Activated gamma-delta T cell (primary cell): ENCODE data around the gene EEF1G.
"Not testable (repeated sequence)": the region's sequence is repeated elsewhere in the genome, so short reads cannot be mapped to it uniquely, and the experiment has no call there.

Experiments
- DNase-seq: peaks from one replicate; lab custom pipeline; 2025; lab: John Stamatoyannopoulos, UW

Gene EEF1G

DNA sequence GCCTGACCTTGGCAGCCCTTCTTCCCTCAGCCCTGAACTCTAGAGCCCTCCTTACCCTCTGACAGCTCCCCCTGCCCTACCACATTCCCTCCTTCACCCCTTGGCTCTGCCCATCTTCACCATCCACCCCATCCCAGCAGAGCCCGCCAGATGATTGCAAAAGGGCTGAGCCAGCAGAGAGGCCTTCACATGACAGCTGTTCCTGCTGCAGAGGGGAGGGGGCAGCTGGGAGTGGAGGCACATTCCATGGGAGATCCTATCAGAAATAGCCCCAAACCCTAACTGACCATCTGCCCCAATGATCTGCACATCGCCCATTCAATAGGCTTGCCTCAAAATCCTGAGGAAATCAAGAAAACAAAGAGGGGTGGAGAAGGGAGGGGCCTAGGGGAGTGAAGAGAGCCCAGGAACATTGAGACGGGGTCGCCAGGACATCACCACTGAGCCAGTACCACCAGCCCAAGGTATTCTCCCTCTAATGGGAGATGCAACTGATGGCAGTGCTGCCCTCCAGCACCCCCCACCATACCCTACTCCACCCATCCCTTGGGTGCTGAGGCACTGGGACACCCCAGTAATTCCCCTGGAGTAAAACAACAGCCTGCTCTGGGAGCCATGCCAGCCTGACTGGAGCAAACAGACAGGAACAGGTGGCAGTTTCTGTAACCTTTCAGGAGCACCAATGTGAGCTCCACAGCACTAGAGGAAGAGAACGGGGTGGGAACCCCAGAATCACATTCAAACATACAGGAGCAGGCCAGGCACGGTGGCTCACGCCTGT lies 19.1 kb downstream of the EEF1G start:
- DNase-seq: no peak

DNA sequence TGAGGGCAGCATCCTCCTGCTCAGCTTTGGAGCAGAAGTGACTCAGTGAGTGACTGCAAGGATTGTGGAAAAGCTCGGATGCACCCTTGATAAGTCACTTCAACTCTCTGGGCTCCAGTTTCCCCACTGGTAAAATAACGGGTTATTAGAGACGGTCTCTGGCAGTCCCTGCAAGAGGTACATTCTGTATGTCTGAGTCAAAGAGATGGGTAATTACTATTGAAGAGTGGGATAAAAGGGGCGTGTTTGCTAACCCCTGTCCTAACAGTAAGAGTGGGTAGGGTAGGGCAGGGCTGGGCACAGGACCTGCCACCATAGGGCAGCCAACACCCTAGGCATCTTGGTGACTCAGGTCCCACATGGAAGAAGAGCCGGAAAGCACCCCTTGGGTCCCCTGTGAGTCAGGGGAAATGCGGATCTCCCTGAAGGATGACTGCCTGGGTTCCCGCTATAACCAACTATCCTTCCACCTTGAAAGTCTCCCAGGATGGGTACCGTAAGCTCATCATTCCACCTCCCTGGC lies 19.8 kb downstream of the EEF1G start:
- DNase-seq: no peak

DNA sequence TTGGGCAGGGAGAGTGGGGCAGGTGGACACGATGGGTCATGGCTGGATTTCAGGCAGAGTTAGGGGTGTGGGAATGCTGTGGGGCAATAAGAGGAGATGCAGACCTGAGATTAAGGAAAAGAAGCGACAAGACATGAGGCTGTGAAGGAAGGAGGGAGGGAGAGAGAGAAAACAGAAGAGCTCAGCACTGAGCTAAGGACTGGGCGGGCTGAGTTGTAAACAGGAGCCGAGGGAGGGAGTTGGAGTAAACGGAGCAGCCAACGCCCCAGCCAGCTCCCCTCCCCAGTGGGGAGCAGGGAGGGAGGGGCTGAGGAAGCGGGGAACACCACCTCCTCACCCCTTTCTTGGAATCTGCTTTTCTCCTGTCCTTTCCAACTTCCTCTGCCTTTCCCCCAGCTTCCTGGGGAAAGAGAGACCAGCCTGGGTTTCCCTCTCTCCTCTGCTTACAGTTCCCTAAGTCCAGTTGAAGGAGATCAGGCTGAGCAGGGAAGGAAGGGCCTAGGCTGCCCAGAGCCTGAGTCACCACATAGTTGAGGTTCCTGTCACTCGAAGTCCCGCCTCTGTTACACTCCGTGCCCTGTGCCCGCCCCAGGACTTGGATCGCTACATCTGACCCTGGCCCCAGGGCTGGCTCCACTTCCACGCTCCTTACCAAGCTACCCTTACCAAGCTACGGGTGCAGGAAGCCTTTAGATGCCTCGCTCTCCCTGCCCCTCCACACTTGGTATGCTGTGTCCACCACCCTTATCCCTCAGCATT lies 20.4 kb downstream of the EEF1G start:
- no peak for DNase-seq

DNA sequence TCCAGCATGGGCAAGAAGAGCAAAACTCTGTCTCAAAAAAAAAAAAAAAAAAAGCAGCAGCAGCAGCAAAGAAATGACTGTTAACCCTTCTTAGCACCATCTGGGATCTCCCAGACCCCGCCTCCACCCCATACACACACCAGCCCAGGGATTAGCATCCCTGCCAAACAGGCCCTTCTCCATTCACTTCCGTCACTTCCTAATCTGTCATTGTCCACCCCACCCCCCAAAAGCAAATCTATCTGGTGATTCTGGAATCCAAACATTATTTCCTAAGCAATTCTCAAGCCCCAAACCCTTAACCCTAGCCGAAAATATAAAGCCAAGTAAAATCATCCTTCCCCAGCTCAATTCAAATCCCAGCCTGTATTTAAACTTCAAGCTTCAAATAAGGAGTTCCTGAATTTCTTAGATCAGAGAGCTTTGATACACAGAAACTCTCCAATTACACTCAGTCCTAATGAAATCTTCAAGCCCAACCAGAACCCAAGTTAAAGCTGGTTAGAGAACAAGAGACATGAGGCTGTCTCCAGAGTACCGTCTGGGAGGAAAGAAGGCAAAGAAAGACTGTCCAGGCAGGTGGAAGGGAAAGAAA lies 21.1 kb downstream of the EEF1G start:
- DNase-seq: no peak

DNA sequence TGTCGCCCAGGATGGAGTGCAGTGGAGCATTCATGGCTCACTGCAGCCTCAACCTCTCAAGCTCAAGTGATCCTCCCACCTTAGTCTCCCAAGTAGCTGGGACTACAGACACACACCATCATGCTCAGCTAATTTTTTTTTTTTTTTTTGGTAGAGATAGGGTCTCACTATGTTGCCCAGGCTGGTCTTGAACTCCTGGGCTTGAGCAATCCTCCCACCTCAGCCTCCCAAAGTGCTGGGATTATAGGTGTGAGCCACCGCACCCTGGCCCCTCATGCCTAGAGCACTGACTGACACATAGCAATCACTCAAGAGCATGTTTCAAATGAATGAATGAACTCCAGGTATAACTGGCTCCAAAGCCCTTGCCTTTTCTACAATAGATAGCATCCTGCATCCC lies 23.2 kb downstream of the EEF1G start:
- not testable (repeated sequence) for DNase-seq

DNA sequence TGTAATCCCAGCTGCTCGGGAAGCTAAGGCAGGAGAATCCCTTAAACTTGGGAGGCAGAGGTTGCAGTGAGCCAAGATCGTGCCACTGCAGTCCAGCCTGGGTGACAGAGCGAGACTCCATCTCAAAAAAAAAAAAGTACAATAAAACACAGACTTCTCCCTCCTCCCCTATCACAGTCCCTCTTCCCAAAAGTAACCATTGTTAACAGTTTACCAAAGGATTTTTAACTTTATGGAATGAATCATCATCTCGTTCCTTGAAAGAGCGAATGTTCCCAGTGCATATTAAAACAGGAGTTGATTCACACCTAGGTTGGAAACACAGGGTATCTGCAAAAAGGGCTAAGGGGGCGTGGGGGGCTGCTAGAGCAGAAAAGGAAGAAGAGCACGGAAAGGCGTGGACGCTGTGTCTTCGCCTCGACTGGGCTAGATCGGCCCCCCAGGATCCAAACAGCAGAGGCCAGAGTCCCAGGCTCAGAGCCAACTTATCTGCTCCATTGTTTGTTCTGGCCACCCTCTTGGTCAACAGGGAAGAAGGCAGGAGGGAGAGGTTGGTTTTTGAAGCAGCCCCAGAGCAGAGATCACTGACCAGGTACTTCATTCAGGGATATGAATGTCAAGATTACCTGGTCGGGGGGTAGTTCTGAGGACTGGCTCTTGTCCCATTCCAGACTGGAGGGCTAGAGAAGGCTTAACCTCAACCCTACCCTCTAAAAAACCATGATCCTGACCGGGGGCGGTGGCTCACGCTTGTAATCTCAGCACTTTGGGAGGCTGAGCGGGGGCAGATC lies 25.0 kb downstream of the EEF1G start:
- DNase-seq: no peak

DNA sequence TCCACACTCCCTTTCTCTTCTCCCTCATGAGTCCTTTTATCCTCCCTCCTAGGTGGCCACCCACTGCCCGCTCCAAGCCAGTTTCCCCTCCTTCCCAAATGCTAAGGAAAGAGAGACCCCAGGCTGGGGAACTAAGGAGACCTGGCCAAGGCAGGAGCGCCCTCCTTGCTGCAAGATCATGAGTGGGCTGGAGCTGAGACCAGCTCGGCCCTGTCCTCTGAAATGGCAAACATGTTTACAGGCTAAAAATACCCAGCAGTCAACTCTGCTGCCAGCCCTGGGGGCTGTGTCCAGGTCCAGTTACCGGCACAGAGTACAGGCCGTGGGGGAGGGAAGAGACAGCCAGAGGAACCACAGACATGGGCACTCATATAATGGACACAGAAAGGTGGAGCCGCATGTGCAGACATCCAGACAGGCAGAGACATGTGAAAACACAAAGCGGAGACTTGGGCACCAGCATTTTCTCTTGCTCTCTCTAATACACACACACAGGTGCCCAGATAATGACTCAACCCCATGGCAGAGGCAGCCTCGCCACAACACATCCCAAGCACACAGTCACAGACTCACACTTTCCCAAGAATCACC lies 25.9 kb downstream of the EEF1G start:
- DNase-seq: no peak

DNA sequence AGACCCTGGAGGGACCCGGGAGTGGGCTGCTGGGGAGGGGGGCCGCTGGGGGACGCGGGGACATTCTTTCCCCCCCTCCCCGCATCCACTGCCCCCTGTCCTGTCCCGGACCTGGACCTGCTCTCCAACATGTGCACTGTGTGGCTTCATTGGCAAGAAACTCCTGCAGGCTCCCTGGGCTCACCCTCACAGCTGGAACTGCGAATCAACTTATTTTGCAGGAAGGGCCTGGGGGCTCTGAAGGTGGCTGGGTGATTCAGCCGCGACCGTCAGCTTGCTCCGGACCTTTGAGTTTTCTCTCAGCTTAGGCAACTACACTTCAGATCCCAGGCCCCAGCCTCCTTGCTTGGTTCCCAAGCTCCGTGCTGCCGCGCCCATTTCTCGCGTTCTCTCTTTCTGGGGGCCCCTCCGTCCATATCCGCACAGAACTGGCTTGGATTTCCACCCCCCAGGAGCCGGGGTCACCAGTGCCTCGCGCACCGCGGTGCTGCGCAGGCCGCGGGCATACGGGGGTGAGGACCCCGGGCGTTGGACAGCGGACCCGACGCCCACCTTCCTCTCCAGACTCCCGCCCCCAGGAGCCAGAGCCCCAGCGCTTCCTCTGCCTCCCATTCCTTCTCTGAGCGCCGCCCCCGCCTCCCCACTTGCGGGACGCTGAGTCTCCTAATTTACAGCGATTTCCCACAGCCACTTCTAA lies 26.6 kb downstream of the EEF1G start:
- DNase-seq: no peak

DNA sequence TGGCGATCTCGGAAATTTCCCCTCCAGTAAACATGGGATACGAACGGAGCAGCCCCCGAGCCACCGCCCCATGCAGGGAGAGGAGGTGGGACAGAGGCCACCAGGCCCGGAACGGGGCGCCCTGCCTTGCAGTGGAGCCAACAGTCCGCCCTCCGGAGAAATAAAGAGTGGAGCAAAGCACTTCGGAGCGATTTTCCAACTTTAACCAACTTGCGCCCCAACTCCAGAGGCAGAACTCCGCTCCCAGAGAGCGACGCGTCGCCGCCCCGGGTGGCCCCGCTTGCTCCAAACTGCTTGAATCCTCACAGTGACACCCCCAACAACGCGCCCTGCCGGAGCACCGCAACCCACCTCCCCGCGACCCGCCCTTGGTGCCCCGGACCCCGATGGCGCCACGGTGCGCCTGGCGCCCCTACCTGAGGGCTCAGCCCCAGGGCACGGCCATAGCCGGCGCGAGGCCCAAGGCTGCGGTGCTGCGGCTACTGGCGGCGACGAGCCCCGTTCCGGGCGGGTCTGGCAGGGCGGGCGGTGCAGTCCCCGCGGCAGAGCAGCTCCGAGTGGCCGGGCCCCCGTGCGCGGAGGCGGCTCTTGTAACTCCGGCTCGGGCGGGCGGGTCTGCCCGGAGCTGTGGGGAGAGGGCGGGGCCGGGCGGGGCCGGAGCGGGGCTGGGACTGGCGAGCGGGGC lies 27.3 kb downstream of the EEF1G start, which contains the start of gene AHNAK:
Gene AHNAK (minus strand): TSS at position 563 of the 685 bp plus-strand sequence. CDS start 10,708 bp downstream, outside the sequence.
- DNase-seq: peak; percentile 67

DNA sequence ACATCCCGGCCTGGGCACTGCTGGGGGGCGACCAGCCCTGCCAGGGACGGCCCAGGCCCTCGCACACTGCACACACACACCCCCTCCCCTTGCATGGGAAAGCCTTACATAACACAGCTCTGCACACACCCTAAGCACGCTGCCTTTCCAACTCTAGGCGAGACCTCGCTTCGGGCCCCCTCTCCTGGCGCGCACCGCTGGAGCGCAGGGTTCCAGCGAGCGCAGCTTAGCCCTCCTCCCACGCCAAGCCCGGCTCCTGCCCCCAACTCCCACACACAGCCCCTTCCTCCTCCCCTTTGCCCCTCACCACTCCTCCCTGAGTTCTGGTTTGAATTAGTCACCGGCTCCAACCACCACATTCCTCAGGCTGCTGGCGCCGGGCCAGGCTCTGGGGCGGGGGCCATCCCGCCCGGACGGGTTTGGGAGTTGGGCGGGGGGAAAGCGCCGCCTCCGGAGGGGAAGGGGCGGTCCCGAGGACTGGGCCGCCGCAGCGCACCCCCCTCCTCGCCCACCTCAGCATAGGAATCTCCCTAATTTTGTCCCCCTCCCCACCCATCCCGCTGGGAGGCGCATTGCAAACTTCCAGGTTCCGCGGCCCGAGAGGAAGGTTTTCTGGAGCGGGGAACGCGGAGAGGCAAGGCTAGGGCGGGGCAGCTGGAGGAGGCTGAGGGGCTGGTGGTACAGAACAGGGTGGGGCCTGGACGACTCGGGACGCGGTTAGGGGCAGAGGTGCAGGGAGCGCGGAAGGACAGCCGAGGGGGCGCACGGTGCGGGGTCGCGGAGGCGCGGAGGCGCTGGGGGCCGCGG lies 28.1 kb downstream of the EEF1G start:
- DNase-seq: peak; percentile 57

DNA sequence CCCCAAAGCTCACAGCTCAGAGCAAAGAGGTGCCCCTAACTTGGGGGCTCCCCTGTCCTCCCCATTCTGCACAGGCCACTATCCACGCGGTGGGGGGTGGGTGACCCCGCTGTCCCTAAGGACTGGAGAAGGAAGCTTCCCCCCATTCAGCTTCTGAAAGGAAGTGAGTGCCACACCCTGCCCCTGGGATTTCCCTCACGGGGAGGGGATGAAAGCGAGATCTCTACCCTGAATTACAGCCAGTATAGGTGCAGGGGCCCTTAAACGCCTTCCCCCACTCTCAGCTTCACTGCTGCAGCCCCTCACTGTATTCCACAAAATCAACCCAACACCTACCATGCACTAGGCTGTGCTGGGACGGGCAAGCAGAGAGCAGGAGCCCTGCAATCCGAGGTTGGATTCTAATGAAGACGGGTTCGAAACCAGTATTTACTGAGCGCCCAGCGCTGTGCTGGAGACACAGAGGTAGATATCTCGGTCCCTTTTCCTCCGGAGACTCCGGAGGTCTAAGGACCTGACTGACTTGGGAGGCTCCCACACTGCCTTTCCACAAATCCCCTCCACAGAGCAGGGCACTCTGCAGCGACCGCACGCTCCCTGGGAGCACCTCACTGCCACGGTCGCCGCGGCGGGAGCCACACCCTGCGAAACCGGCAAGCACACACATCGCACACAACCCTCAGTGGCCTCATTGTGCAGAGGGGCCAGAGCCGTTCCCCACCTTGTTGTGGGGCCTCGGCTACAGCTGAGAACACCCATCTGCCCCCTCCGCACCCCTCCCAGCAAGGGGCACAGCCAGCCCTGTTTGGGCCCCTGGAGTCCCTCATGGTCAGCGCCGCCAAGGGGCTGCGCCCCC lies 28.9 kb downstream of the EEF1G start:
- DNase-seq: no peak

DNA sequence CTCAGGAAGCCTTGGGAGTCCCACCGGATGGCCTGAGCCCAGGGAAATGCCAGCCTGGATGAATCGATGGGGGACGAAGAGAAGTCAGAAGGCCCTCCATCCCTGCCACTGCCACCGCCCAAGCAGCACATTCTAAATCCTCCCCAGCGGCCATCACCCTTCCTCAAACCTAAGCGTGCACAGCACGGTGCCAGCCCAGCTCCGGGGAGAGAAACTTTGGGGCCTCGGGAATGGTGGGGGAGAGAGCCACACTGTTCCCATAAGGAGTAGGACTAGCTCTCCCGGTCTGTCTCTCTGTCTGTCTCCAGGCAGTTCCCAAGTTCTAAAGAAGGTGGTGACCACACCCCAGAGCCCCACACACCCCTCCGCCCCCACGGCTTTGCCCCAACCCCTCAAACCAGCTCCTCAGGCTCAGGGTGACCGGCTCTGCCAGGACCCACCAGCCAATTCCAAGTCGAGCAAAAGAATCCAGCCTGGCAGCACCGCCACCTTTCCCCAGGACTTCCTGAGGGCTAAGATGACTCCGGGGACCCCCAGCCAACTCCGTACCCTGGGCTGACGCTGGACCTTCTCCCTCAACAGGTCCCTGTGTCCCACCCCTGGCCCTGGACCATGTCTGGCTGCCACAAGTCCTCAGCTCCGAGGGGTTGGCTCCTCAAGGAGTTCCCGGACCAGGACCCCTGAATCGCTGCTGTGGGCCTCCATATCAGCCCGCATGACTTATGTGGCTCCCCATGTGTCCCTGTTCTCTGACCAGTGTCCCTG lies 29.8 kb downstream of the EEF1G start:
- no peak for DNase-seq

DNA sequence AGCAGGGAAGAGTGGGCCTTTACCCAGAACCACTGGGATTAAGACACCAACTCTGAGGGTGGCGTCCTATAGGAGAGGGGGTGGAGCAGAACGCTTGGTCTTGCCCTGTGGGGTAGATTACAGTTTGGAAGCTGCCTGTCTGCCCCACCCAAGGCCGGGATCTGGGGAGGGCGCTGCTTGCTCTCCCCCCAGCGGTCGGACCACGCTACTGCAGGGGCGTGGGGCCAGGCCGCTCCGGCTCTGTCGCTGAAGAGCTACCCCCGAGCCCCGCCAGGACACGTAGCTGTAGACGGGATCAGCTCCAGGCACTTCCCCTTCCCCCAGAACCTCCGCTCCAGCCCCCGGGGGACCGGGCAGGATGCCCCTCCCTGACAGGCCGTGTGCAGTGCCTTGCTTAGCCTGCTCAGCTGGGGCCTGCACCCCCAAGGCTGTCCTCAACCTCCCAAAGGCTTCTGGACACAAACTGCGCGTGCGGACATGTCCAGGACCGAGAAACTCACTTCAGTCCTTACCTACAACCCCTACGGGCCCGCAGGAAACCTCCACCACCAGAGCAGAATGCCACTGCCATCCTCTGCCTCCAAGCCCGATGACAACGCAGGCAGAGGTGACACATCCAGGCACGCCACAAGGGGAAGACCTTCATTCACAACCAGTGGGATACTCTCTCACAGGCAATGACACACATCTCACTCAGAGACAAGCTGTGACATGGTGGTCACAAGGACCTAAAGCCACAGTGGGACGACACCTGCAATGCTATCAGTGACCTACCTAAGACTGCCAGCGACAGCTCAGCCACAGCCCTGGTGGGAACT lies 30.7 kb downstream of the EEF1G start:
- no peak for DNase-seq

DNA sequence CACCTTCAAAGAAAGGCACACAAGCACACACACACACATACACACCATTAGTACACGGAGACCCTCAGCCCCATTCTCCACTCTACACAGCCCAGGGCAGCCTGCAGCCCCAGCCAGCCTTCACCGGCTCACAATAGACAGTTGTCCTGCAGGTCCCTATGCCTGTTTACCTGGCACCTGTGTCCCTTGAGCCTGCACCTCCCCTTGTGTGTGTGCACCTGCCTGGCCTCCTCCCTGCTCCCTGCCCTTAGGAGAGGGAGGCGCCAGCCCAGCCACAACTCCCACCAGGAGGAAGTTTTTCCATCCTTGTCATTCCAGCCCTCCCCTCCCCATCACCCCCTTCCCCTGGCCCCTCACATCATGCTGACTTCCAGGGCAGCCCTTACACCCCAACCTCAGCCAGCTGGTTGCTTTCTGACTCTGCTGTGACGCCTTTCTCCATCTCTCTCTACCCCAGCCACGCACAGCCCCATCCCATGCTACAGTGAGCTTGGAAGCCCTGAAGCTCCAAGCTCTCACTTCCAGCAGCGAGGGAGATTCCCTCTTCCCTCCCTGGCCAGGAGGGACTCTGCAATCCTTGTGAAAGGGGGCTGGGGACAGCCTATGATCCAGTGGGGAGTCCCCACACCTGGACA lies 31.5 kb downstream of the EEF1G start:
- no peak for DNase-seq

DNA sequence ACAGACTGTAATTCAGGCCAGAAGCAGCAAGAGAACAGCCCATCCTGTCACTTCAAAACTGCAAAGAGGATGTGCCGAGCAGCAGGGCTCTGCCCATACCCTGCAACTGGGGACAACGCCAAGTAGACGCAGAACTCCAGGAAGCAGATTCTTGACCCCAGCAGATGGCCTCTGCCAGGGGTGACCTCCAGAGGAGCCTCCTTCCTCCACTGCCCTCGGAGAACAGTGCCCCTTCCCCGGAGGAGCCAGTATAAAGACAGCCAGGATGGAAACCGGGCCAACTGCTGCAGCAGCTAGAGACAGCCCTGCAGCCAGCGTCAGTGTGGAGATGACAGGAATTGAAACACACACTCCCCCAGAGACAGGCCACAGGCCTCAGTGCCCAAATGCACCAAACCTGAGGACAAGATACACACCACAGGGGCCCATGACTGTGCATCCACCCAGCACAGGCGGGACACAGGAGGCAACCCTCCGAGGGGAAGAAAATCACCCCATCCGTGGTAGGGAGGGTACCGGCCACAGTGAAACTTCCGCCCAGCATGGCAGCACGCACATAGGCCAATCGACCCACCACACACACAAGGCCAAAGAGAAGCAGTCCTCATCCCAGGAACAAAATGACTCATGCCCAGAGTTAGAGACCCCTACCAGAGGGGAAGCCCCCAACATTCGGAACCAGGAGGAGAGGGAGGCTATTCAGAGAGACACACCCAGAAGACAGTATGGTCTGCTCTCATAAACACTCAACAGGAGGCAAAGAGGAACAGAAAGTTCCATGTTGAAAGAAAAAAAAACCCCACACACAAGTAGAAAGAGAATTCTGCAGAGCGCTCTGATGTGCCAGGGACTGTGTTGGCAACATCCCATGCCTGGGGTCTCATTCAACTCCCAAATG lies 32.6 kb downstream of the EEF1G start:
- DNase-seq: no peak
